GM12873 (cell line): ENCODE data around the gene BBS4.

Experiments used
- CTCF ChIP-seq: IDR thresholded peaks from 2 replicates; pipeline ENCODE4 v1.5.1; 2012; ENCODE audit warnings: low read depth, mild to moderate bottlenecking, moderate library complexity, low read length, control low read depth; ENCODE audit not compliant: insufficient read depth; ENCODE audit errors: missing control alignments

BBS4 gene

GRCh38 chr15:72733941-72734738 lies 48.1 kb downstream of the BBS4 start:
- TF ChIP-seq CTCF: no peak

GRCh38 chr15:72735111-72735510 lies 49.1 kb downstream of the BBS4 start:
- TF ChIP-seq CTCF: no peak

- TF ChIP-seq CTCF: no peak
Measured at GRCh38 chr15:72737061-72737460, 51.1 kb downstream of the BBS4 start.

GRCh38 chr15:72737723-72738122 lies 51.7 kb downstream of the BBS4 start:
- no peak for TF ChIP-seq CTCF

- no peak for TF ChIP-seq CTCF
Measured at GRCh38 chr15:72740219-72740618, 54.2 kb downstream of the BBS4 start.

- no peak for TF ChIP-seq CTCF
Measured at GRCh38 chr15:72749700-72750099, 63.7 kb downstream of the BBS4 start.

- no peak for TF ChIP-seq CTCF
Measured at GRCh38 chr15:72751751-72752455, 65.9 kb downstream of the BBS4 start.
